Testis (tissue), 3 donors: ENCODE results near the gene RAB17. TPM values are rescaled to one million over a fixed set of nuclear protein-coding genes. Genes with fewer than 3 reads are reported as not detected.

Experiments used
- DNase-seq: peaks from one replicate; pipeline ENCODE4 v3.0.0-alpha.2; 2019
- H3K27ac ChIP-seq, 2 donors: fragments of 200-600 bp; sonication (generic); one replicate each; pipeline ENCODE4 v1.5.1; 2019
- H3K27me3 ChIP-seq: fragments of 200-600 bp; sonication (generic); one replicate; pipeline ENCODE4 v1.5.1; 2019
- H3K36me3 ChIP-seq: fragments of 200-600 bp; sonication (generic); one replicate; pipeline ENCODE4 v1.5.1; 2017; ENCODE audit warnings: low read depth; ENCODE audit errors: missing control alignments
- H3K4me1 ChIP-seq: fragments of 200-600 bp; sonication (generic); one replicate; pipeline ENCODE4 v1.5.1; 2019
- H3K4me3 ChIP-seq, 2 donors: fragments of 200-600 bp; sonication (generic); one replicate each; pipeline ENCODE4 v1.5.1; 2017 to 2019
- H3K9me3 ChIP-seq: fragments of 200-600 bp; sonication (generic); one replicate; pipeline ENCODE4 v1.5.1; 2017
- POLR2A ChIP-seq: fragments of 450-650 bp; IDR thresholded peaks from one replicate; pipeline ENCODE4 v1.6.1; 2017; ENCODE audit warnings: antibody characterized with exemption, mild to moderate bottlenecking, moderate library complexity
- WGBS, 2 donors: methylation state at CpG; one replicate each; pipeline ENCODE4 v1.1.5; 2018; 5-methylcytosine and 5-hydroxymethylcytosine counted together
- intact Hi-C: fragments of 100-400 bp; cut with DNase I; formaldehyde crosslinking; loops from one replicate; pipeline ENCODE4 v1.15.1; 2023; ENCODE audit warnings: low total_unique reads
- polyA plus RNA-seq: library from polyadenylated mRNA; stranded (reverse); fragments of 350-450 nt; fragmentation: Illumina TruSeq; extraction: RNeasy Lipid Tissue Mini Kit (QIAGEN cat#74804); gene quantifications from one replicate; pipeline ENCODE4 v1.2.3, GENCODE V29; 2014; ENCODE audit warnings: low read depth, low replicate concordance; ENCODE audit not compliant: insufficient read depth
- total RNA-seq, 2 donors: library from RNA; depleted of rRNA; stranded (reverse); fragments of >200 nt; gene quantifications; one replicate each; pipeline ENCODE4 v1.2.3, GENCODE V29; 2016
- TF ChIP-seq, protein P1 (sequence below), 3 experiments: fragments of 450-650 bp in 2 of 3; fragments of 200-600 bp in 1 of 3; sonication (generic) in 1 of 3; IDR thresholded peaks; one replicate each; pipeline ENCODE4 v1.5.1; 2016 to 2019; ENCODE audit warnings: antibody characterized with exemption in 3 of 3, mild to moderate bottlenecking in 2 of 3, moderate library complexity in 1 of 3

Gene RAB17
- total and polyA plus RNA-seq, 3 donors from 2014 or later: 3.2 to 6.3 (median 3.2) TPM

DNA sequence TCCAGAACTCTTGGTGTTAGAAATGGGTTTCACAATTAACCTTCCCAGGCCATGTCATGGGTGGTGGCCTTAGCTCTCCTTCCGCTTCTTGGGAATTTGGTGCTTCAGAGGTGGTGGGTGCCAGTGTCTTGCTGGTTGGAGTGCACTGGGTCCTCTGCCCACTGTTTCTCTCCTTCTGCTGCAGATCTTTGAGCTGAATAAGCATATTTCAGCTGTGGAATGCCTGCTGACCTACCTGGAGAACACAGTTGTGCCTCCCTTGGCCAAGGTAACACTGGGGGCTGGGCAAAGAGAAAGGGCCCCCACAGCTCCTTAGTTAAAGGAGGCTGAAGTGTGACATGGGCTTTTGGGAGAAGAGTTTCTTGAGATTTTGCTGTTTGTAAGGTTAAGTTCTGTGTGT lies 56.2 kb downstream of the RAB17 start:
- Histone ChIP-seq H3K36me3 (no peaks in the 10 kb centered on the region), H3K27me3 (no peaks in the 10 kb centered on the region), H3K4me3 (no peak overlapping the region), H3K4me1 (no peaks in the 10 kb centered on the region), H3K27ac (no peak overlapping the region), H3K9me3 (no peaks in the 10 kb centered on the region)
- 100% methylated on average over 1 of the region's 1 CpG for WGBS, 2 donors
- TF ChIP-seq POLR2A: no peak
- TF ChIP-seq, protein P1, sequence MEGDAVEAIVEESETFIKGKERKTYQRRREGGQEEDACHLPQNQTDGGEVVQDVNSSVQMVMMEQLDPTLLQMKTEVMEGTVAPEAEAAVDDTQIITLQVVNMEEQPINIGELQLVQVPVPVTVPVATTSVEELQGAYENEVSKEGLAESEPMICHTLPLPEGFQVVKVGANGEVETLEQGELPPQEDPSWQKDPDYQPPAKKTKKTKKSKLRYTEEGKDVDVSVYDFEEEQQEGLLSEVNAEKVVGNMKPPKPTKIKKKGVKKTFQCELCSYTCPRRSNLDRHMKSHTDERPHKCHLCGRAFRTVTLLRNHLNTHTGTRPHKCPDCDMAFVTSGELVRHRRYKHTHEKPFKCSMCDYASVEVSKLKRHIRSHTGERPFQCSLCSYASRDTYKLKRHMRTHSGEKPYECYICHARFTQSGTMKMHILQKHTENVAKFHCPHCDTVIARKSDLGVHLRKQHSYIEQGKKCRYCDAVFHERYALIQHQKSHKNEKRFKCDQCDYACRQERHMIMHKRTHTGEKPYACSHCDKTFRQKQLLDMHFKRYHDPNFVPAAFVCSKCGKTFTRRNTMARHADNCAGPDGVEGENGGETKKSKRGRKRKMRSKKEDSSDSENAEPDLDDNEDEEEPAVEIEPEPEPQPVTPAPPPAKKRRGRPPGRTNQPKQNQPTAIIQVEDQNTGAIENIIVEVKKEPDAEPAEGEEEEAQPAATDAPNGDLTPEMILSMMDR (IDR thresholded peaks at IDR 0.05): no peak
- intact Hi-C loops: no loop called here
- no peak for DNase-seq

- H3K36me3 ChIP-seq: no peaks in the 10 kb centered on the region
- intact Hi-C loops: no loop called here
Measured at GRCh38 chr2:237533668-237534161, 56.8 kb downstream of the RAB17 start.

DNA sequence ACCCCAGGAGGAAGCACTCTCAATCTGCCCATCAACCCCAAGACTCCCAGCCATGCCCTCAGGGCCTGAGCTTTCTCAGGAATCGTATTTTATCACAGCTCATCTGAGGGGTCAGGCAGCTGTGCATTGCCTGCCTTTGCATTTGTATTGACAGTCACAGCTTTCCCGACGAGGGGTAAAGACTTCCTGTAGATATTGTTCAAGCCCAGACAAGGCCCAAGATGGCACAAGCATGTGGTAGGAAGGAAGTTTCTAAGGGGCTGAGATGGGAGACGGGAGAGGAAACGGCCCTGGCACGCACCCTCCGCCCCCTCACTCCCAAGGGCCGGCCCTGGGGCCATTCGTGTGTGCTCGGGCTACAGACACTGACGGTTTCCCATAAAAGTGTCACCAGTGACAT lies 58.4 kb downstream of the RAB17 start:
- Histone ChIP-seq H3K36me3 (no peaks in the 10 kb centered on the region), H3K9me3 (no peaks in the 10 kb centered on the region), H3K4me3 (no peak overlapping the region), H3K4me1 (no peaks in the 10 kb centered on the region), H3K27me3 (no peaks in the 10 kb centered on the region), H3K27ac (no peak overlapping the region)
- intact Hi-C loops: no loop called here
- TF ChIP-seq, protein P1 (IDR thresholded peaks at IDR 0.05): no peak
- no peak for TF ChIP-seq POLR2A
- WGBS, 2 donors: 79% methylated on average over 11 of the region's 11 CpGs
- DNase-seq: no peak

More at GRCh38 chr2:237533668-237534161, 56.8 kb downstream of the RAB17 start:
- Histone ChIP-seq H3K9me3 (no peaks in the 10 kb centered on the region), H3K4me3 (no peak overlapping the region), H3K27ac (no peak overlapping the region), H3K4me1 (no peaks in the 10 kb centered on the region), H3K27me3 (no peaks in the 10 kb centered on the region)
- DNase-seq: no peak
- 92 to 95% methylated on average over 6 to 7 of the region's 7 CpGs for whole genome bisulfite sequencing, 2 donors
- TF ChIP-seq POLR2A: no peak
- TF ChIP-seq, protein P1 (IDR thresholded peaks at IDR 0.05): no peak

- WGBS, 2 donors: 87 to 97% methylated on average over 10 to 12 of the region's 12 CpGs
- Histone ChIP-seq H3K36me3 (no peaks in the 10 kb centered on the region), H3K27ac (no peak overlapping the region), H3K4me1 (no peaks in the 10 kb centered on the region), H3K4me3 (no peak overlapping the region), H3K9me3 (no peaks in the 10 kb centered on the region), H3K27me3 (no peaks in the 10 kb centered on the region)
- intact Hi-C loops: no loop called here
- TF ChIP-seq, protein P1 (IDR thresholded peaks at IDR 0.05): no peak
- no peak for TF ChIP-seq POLR2A
- no peak for DNase-seq
Measured at GRCh38 chr2:237530472-237531433, 59.8 kb downstream of the RAB17 start.
